Mucosa of descending colon (tissue), 3 donors: ENCODE results near the gene ANP32E. TPM values are rescaled to one million over a fixed set of nuclear protein-coding genes. Genes with fewer than 3 reads are reported as not detected.
A peak's percentile ranks its signal among the peaks of the same experiment; 100 is the strongest.
"Not testable (repeated sequence)": the region's sequence is repeated elsewhere in the genome, so short reads cannot be mapped to it uniquely, and the experiment has no call there.

Experiments
- ATAC-seq: fragments of 200-7000 bp; cut with Tn5 transposase; one replicate; pipeline ENCODE4 v1.9.1; 2020; ENCODE audit warnings: mild to moderate bottlenecking, moderate library complexity
- DNase-seq, 3 donors: peaks; one replicate each; pipeline ENCODE4 v3.0.0-alpha.2; 2020
- H3K36me3 ChIP-seq: fragments of 200-600 bp; one replicate; pipeline ENCODE4 v1.8.0; 2021; ENCODE audit warnings: low read depth, mild to moderate bottlenecking
- H3K4me1 ChIP-seq: fragments of 200-600 bp; one replicate; pipeline ENCODE4 v1.8.0; 2021; ENCODE audit warnings: low read depth, mild to moderate bottlenecking
- H3K4me3 ChIP-seq: fragments of 200-600 bp; one replicate; pipeline ENCODE4 v1.8.0; 2021; ENCODE audit warnings: mild to moderate bottlenecking
- H3K9me3 ChIP-seq: fragments of 200-600 bp; one replicate; pipeline ENCODE4 v1.8.0; 2021; ENCODE audit warnings: mild to moderate bottlenecking
- CTCF ChIP-seq: fragments of 200-600 bp; IDR thresholded peaks from one replicate; pipeline ENCODE4 v1.8.0; 2022; ENCODE audit warnings: antibody characterized with exemption, mild to moderate bottlenecking
- intact Hi-C, 2 donors: fragments of 100-400 bp; cut with DNase I in 1 of 2; cut with micrococcal nuclease in 1 of 2; formaldehyde crosslinking; loops; one replicate each; pipeline versions ENCODE4 v1.11.0 to v1.11.1; 2022; cut with DNase I, micrococcal nuclease
- total RNA-seq, 3 donors: library from RNA; stranded (reverse); fragmentation: NEBNext Ultra II Directional in 2 of 3; extraction: Animal tissue kit (Norgen Biotek cat#: 25700) in 2 of 3; gene quantifications; one replicate each; pipeline versions ENCODE4 v1.2.1 to v1.2.4, GENCODE V29; 2021 to 2023
- donor health status: DM: no; HTN: no; CAD: no; lungs with moderate emphysema.
- donor health status: DM: no; HTN: no; CAD: no.
- donor health status: DM: no; HTN: yes; CAD: no.

ANP32E gene
- total RNA-seq, 3 donors from 2014 or later, result 7.3 to 23.6 (median 19.4) TPM

- H3K36me3 ChIP-seq, result no peaks in the 10 kb centered on the region
- no peak for DNase-seq
- no peak for TF ChIP-seq CTCF
- H3K4me3 ChIP-seq, result no peak overlapping the region
- no peaks in the 10 kb centered on the region for H3K9me3 ChIP-seq
- no peak for ATAC-seq
- H3K4me1 ChIP-seq, result no peaks in the 10 kb centered on the region
- intact Hi-C loops, result no loop called here
These were observed 39.5 kb downstream of the ANP32E start for GRCh38 chr1:150196417-150196816.

GRCh38 chr1:150194381-150195031, 41.4 kb downstream of the ANP32E start:
- intact Hi-C loops, result no loop called here
- H3K4me1 ChIP-seq, result no peaks in the 10 kb centered on the region
- ATAC-seq, result no peak
- TF ChIP-seq CTCF, result no peak
- no peaks in the 10 kb centered on the region for H3K36me3 ChIP-seq
- DNase-seq, result no peak
- no peak overlapping the region for H3K4me3 ChIP-seq
- H3K9me3 ChIP-seq, result no peaks in the 10 kb centered on the region

- Histone ChIP-seq H3K9me3 (no peaks in the 10 kb centered on the region), H3K4me1 (peaks cover 3% of the 10 kb centered on the region), H3K4me3 (no peak overlapping the region), H3K36me3 (no peaks in the 10 kb centered on the region)
- TF ChIP-seq CTCF, result no peak
- no peak for DNase-seq
- ATAC-seq, result no peak
- intact Hi-C loops, result no loop called here
These were observed 43.9 kb downstream of the ANP32E start for GRCh38 chr1:150192012-150192411.

GRCh38 chr1:150187560-150187931, 48.4 kb downstream of the ANP32E start:
- no peak for DNase-seq
- intact Hi-C loops, result loop anchor here in 1 of 2 donors (10.0 kb wide), 1 partner anchor 223 kb away; no protein-coding TSS in a partner anchor
- no peak for ATAC-seq
- TF ChIP-seq CTCF, result no peak
- Histone ChIP-seq H3K36me3 (no peaks in the 10 kb centered on the region), H3K4me3 (no peak overlapping the region), H3K9me3 (no peaks in the 10 kb centered on the region), H3K4me1 (peaks cover 5% of the 10 kb centered on the region)

GRCh38 chr1:150186789-150187559, 48.9 kb downstream of the ANP32E start:
- H3K36me3 ChIP-seq, result no peaks in the 10 kb centered on the region
- no peak for DNase-seq
- ATAC-seq, result peak; percentile 73
- no peak overlapping the region for H3K4me3 ChIP-seq
- no peaks in the 10 kb centered on the region for H3K9me3 ChIP-seq
- intact Hi-C loops, result loop anchor here in 1 of 2 donors (10.0 kb wide), 1 partner anchor 222 kb away; no protein-coding TSS in a partner anchor
- TF ChIP-seq CTCF, result no peak
- H3K4me1 ChIP-seq, result peaks cover 5% of the 10 kb centered on the region

GRCh38 chr1:150186438-150186788, 49.5 kb downstream of the ANP32E start:
- not testable (repeated sequence) for H3K9me3 ChIP-seq
- intact Hi-C loops, result loop anchor here in 1 of 2 donors (10.0 kb wide), 1 partner anchor 222 kb away; no protein-coding TSS in a partner anchor

More at GRCh38 chr1:150186438-150186788, 49.5 kb downstream of the ANP32E start:
- ATAC-seq, DNase-seq, H3K4me1 ChIP-seq, H3K36me3 ChIP-seq, H3K4me3 ChIP-seq: not testable (repeated sequence)
